Non-pigmented ciliary epithelial cell (primary cell): Measurements from ENCODE around the gene C5orf63.
A peak's percentile ranks its signal among the peaks of the same experiment; 100 is the strongest.
"Not testable (repeated sequence)": the region's sequence is repeated elsewhere in the genome, so short reads cannot be mapped to it uniquely, and the experiment has no call there.

Experiments
- DNase-seq: peaks from one replicate; pipeline ENCODE4 v3.0.0-alpha.2; 2010; ENCODE audit warnings: low read depth

The C5orf63 gene

DNA sequence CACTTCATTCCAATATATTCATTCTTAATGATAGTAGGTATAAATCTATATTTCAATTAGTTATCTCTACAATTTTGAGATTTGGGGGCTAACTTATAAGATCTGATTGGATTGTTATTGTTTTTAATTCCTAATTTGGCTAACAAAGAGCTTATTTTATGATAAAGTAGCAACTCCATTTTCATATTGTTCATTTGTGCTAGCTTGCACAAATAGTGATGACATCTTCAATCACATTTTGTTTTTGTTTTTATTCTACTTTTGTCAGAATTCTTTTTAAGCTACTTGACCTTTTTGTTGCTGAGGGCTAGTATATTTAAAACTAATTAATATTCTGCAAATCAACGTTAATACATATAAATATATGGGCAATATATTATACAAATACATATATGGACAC lies 65.8 kb downstream of the C5orf63 start:
- no peak for DNase-seq

DNA sequence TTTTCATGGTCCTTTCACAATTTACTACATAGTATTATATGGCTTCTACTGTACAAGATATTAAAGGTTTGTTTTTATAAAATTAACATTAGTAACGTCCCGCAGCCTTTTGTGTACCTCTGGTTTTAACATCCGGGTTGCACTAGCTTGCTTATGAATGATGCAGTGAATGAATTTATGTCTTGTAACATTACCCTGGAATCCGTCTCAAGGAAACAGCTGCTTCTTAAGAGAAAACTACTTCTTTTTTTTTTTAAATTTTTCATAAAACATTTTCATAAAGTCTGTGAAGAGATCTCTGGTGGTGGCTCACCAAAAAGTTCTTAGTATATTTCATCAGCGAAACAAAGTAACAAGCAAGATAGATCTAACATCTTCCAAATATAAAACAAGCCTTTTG lies 66.6 kb downstream of the C5orf63 start:
- DNase-seq: no peak

DNA sequence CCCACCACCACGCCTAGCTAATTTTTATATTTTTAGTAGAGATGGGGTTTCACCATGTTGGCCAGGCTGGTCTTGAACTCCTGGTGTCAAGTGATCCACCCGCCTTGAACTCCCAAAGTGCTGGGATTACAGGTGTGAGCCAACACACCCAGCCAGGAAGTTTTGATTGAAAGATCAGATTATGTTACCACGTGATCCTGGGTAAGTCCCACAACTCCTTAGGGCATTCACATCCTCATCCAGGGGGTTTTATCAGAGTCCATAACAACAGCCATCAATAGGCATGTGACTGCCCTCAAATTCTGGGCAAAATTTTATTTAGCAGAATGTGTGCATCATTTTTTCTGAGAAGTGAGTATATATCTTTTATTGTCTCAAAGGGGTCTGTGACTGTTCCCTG lies 68.0 kb downstream of the C5orf63 start:
- not testable (repeated sequence) for DNase-seq

DNA sequence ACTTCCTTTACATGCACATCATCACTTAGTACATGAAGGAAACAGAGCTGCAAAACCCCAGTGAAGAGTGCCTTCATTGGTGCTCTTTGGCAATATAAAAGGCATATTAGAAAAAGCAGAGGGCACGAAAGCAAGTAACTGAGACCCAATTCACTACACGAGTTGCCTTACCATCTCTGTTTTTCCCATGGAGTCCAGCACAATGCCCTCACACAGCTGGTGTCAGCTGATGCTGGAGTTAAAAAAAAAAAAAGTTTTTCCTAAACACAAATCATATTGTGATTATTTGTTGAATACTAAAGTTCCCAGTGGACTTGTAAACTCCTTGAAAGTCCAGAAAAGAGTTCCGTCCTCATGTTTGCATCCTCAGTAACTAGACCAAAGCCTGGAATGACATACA lies 68.6 kb downstream of the C5orf63 start:
- DNase-seq: no peak

DNA sequence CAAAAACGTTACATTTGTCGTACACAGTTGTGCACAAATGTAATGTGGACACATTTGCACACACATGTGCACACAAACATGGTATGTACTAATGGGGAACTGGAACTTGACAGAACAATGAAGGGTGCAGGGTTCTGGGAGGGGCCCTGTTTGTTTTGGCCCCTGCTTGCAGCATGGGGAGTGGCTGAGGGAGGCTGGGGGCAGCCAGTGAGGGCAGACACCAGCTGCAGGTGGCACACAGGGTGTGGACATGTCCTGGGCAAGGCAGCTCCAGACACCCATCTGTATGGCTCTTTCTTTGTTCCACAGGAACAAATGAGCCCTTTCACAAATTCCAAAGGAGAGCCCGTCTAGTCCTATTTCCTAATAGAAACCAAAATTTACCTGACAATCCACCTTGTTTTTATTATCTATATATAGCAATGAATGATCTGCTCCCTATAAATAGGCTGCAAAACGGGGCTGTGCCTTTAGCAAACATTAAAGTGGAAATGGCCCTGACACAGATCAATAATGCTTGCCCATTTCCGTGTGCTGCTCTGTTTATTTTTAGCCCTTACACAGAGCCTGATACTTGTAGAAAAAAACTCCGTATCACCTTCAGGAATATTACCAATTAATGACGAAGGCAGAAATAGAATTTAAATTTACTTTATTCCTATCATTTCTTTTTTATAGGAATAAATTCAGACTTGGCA lies 69.4 kb downstream of the C5orf63 start:
- no peak for DNase-seq

DNA sequence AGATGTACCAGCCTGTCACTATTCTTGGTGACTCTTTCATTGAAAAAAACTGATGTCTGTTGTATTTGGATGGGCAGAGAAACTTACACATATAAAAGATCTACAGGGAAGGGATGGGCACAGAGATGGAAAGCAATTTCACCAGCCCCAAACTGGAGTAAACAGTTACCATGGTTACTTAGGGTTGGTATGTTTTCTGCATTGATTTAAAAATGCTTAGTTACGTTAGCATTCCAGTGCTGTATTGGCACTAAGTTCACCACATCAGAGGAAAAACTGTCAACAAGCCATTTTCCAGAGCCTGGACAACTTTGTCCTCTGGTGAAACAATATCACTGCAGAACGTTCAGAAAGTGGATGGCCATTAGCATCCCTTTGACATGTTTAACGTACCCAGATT lies 70.9 kb downstream of the C5orf63 start:
- no peak for DNase-seq

DNA sequence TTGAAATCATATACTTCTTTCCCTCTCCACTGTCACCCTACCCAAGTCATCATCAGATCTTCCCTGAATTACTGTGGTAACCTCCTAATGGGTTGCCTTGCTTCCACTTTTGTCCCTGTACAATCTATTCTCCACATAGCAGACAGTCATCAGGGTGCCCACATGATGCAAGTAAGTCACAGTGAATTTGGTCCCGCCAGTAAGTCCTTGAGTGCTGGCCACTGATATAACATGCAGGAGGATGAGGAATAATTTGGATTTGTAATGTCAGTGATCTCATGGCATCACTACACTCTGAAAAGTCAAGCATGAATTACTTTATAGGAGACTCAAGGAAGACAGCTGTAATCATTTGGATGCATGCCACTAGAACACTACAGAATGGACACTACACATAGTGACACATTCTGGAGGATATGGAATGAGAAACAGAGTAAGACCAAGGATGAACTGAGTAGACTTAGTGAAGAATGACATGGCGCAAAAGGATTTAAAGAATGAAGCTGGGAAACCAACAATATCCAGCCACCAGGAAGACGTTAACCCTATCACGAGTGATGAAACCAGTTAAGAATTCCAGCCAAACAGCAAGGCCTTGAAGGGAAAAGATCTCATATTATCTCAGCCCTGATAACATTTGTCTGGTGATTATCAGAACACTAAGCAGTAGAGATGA lies 71.5 kb downstream of the C5orf63 start:
- DNase-seq: peak; percentile 96
